Activated T-cell treated with anti-CD3 and anti-CD28 coated beads for 48 hours (primary cell): ENCODE results near the gene BRSK1.

Source experiments
- DNase-seq: peaks from one replicate; pipeline ENCODE4 v3.0.0-alpha.2; 2020; ENCODE audit warnings: low read depth

BRSK1 gene

DNA sequence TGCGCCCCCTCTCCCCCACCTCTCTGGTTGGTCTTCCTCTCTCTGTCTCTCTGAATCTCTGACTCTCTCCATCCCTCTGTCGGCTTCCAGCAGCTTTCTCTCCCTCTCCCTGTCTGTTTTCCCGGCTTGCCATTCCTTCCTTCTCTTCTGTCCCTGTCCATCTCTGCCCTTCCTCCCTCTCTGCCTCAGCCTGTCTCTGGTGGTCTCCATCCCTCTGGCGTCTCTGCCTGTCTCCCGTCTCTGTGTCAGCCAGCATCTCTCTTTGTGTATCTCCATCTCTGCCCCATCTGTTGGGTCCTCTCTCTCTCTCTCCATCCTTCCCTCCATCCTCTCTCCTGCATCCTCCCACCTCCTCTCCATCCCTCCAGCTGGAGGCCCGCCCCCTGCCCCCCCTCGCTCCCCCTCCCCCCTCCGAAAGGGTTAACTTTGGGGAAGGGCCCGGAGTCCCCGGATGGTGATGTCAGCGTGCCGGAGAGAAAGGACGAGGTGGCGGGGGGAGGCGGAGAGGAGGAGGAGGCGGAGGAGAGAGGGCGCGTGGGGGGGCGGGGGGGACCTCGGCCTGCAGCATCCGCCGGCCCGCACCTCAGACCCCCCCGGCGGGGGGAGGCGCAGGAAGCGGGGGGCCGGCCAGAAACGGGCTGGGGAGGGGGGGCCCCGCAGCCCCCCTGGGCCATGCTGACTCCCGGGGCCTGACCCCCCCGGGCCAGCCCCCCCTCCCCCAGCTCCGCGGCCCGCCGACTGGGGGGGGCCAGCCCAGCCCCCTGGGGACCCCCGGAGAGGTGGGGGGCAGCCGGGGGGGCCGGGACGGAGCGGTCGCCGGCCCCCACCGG lies at the start of gene BRSK1:
BRSK1 (plus strand) TSS at position 450 of the 830 bp plus-strand sequence. CDS start 446 bp downstream, outside the sequence.
- peak; percentile 30 for DNase-seq

DNA sequence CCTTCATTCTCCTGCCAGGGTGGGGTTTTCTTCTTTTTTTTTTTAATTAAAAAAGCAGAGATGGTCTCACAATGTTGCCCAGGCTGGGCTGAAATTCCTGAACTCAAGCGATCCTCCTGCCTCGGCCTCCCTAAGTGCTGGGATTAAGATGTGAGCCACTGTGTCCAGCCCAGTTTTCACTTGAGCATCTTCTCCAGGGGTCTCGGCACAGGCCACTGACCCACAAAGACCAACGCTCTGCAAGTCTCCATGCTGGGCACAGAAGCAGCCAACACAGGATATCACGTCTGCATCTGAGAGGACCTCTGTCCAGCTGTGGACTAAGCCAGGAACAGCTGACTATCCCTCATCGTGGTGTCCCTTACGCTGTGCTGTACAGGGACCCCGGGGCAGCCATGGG lies 45.8 kb upstream of the BRSK1 start:
- DNase-seq = no peak

DNA sequence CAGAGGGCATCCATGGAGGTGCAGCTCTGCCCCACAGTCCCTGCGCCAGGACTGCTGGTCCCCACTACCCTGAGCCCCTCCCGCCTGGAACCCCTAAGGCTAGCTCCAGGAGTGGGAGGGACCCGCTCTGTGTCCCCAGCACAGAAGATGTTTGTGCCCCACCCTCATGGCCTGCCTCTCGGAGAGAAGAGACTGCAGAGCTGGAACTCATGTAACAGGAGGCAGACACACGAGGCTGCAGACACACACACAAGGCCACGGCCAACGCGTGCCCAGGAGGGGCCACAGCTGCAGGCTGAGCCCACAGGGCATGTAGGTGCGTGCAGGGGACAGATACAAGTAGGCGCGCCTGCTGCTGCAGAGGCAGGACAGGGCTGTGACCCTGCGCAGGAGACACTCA lies 44.8 kb upstream of the BRSK1 start:
- no peak for DNase-seq

DNA sequence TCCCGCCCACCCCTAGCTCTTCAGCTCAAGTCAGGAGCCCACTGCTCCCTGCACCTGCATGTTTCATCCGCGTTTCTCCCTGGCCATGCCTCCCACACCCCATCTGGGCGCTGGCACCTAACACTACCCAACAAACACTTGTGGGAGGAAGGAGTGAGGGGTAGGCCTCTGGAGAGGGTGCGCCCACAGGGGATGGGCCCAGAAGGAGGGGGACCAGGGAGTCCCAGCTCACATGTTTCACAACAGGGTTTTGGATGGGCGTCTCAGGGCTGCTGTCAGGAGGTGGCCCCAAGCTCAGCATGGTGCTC lies 43.1 kb upstream of the BRSK1 start:
- DNase-seq = no peak

DNA sequence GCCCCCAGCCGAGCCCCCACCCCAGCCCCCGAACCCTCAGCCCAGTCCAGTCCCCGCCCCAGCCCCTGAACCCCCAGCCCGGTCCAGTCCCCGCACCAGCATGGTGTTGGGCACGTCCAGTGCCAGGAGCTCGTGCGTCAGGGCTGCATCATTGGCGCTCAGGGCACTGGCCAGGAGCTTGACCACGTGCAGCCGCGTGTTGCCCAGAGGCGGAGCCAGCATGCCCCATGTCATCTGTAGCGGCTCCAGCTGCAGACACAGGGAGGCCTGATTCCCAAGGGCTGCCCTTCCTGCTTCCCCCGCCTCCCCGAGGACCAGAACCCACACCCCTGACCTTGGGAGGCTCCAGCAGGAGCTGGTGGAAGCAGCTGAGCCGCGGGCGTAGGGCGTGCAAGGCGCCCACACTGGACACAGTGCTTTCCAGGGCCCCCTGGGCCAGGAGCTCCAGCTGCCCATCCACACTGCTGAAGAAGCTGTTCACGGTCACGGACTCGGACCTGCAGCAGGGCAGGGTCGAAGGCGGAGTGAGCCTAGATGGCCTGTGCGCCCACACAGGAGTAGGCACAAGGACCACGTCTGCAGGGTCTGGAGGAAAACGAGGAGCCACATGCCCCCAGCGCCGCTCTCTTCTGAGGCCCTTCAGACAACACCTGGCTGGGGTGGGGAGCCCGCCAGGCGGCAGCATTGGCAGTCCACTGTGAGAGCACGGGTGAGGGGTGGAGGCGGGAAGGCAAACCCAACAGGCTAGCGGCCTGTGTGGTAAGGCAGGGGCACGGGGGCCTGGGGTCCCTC lies 42.5 kb upstream of the BRSK1 start:
- no peak for DNase-seq

DNA sequence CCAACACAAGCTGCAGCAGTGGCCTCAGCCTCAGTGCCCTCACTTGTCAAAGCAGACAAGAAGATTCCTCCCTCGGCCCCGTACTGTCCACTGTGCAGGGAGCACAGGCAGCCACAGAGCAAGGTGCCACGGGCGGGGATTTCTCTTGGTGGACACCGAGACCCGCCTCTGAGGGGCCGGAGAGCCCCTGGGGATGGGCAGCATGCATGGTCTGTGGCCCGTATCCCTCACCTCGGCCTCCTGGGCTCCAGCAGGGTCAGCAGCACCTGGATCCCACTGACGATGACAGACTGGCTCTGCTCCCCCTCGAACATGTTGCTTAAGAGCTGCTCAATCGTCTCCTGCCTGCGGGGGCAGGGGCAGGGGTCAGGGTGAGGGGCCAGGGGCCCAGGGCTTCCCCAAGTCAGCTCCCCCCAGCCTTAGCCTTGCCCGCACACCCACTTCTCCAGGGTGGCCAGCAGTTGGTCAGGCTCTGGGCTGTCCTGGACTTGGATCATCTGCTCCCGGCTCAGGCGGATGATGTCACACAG lies 41.8 kb upstream of the BRSK1 start:
- no peak for DNase-seq

DNA sequence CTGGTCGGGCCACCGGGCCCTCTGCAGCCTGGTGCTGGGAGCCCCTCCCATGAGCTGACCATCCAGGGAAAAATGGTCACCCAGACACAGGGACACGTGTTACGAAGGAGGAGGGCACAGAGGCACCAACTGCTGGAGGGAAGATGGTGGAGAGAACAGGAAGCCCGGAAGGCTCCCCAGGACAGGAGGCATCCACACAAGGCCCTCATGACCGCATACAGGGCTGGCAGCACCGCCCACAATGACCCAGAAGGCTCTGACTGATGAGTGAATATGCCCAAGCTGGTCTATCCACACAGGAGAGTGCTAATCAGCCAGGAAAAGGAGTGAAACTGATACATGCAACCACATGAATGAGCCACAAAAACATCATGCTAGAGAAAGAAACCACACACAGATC lies 41.3 kb upstream of the BRSK1 start:
- no peak for DNase-seq

DNA sequence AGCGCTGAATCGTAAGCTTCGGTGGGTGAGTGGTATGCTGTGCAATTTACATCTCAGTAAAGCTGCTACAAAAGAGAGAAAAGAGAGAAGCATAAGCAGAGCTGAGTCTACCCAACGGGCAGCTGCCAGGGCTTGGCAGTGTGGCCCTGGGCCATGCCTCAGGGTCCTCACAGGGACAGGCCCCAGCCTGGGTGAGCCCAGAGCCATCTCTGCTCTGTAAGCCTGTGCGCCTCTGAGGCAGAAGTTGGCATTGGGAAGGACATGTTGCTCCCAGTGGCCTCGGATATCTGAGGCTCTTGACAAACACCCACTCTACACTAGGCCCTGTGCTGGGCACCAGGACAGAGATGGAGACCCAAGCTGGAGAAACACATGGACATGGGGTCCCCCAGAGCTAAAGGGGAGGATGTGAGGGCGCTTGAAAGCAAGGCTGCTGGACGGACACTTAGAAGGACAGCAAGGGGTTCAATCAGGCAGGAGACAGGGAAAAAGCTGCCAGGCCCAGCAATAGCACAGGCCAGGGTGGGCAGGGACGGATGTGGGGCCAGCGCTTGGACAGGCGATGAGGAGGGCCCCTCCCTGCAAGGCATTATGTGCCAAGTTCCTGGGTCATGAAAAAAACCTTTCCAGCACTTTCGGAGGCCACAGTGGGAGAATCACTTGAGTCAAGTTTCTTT lies 39.7 kb upstream of the BRSK1 start:
- no peak for DNase-seq

DNA sequence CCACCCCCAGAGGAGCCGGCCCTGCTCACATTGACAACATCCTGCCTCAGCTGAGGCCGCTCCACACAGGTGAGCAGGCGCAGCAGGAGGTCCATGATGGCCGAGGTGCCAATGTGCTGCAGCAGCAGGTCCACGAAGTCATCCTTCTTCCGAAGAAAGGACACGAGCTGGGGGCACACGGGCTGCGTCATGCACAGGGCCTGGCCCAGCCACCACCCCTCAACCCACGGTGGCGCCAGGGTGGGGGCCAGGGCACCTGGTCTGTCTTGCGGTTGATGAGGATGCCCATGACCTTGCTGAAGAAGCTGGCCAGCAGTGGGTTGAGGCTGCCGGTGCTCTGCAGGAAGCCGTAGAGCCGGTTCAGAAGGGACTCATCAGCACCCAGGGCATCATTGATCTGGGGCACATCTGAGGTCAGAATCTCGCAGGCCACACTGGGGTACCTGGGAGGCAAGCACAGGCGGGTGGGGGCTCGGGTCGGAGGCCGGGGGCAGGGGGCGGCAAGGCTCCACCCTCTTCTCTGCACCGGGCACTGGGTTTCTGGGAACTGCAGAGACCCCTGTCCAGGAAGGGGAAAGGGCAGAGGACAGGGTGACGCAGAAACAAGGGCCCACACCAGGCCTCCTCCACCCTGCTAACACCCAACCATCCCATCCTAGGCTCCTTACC lies 38.4 kb upstream of the BRSK1 start:
- DNase-seq = no peak

DNA sequence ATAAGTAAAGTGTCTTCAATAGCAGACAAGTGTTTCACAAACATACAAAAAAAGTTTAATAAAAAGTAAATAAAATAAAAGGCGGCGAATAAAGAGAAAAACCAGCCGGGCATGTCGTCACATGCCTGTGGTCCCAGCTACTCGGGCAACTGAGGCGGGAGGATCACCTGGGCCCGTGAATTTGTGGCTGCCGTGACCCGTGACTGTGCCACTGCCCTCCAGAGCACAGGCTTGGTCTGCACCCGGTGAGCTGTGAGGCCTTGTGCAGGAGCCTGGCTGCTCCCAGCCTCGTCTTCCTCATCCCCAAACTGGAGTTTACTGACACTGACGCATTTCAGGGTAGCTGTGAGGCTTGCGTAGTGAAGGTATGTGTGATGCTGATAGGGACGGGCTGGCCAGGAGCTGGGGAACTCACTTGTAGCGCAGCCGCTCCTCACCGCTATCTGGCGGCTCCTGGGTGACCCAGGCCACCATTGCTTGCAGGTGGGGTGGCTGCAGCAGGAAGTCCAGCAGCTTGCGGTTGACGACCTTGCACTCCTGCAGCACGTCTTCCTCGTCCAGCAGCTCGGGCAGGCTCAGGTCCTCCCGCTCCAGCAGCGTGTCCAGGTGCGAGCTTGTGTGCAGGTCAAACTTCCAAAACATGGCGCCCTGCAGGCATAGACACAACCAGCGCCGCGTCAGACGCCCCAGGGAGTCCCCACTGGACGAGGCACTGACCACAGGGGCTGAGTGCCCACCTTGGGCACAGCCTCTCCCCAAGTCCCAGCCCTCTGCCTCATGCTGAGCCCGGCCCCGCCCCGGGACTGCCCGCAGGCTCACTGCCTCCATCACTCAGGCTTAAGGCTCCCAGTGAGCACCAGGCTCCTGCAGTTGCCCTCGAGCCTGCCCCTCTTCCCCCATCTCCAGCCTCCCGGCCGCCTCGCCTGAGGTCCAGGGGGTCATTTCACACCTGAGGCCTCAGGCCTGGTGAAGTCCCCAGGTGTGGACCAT lies 37.0 kb upstream of the BRSK1 start:
- DNase-seq = no peak

DNA sequence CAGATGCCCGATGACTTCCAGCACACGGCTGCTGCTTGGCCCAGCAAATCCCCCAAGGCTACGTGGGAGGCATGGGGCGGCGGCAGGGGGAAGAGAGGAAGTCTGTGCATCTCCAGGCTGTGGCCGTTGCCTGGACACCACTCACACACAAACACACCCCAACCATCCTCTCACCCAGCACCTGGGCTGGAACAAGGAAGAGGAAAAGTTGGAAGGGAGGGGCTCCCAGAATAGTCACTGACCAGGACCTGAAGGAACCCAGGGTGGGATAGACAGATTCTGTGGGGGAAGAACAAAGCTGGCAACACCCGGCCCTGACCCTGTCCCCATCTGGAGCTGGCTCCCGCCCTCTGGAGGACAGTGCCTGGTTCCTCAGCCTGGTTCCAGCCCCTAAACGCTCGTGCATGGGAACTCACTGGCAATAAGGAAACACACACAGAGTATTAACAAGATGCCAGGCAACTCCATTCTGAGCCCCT lies 36.1 kb upstream of the BRSK1 start:
- no peak for DNase-seq

DNA sequence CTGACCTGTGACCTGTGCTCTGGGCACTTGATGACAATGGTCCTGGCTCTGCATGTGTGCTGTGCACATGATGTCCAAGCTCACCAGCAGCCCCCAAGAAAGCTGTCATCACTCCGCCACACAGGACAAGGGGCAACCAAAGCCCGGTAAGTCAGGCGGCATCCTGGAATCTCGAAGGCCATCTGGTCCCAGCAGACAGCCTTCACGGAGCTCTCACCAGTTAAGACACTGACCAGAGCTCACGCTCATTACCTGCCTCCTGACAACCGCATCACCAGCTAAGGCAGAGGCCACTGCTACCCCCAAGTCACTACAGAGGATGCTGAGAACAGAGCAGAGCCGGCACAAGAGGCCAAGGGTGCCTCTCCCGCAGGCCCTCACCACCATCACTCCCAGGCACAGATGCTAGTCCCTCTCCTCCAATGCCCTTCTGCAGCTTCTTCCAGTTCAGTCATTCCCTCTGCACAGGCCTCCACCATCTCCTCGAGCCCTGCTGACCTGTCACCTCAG lies 35.6 kb upstream of the BRSK1 start:
- DNase-seq = no peak

DNA sequence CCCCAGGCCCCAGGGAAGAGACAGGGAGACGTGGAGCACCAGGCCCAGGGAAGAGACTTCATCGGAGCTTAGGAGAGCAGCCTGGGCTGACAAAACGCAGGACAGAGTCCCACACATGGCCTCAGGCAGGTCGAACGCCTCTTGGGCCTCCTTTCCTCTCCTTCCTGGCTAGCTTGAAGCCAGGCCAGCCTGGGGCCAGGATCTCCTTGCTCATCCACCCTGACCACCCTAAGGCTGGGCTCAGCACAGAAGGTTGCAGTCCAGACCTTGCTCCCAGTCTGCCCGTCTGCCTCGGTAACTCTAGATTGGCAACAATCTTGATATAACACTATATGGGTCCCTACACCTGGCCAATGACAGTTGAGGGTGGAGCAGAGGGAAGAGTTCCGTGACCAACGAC lies 35.1 kb upstream of the BRSK1 start:
- no peak for DNase-seq

DNA sequence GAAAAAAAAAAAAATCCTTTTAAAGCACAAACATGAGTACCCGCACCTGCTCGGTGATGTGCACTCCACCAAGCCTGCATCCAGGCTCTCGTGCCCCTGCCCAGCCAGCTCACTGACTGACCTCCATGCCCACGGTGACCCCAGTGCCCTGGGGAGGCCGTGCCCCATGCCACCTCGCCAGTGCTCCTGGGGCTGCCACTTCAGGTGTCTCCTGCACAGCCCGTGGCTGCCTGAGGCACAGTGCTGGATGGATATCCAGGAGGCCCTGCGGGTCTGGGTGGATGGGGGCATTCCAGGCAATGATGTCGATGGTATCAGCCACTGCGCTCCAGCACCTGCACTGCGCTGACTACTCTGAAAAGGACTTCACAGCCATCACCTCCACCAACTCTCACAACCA lies 34.0 kb upstream of the BRSK1 start:
- no peak for DNase-seq

DNA sequence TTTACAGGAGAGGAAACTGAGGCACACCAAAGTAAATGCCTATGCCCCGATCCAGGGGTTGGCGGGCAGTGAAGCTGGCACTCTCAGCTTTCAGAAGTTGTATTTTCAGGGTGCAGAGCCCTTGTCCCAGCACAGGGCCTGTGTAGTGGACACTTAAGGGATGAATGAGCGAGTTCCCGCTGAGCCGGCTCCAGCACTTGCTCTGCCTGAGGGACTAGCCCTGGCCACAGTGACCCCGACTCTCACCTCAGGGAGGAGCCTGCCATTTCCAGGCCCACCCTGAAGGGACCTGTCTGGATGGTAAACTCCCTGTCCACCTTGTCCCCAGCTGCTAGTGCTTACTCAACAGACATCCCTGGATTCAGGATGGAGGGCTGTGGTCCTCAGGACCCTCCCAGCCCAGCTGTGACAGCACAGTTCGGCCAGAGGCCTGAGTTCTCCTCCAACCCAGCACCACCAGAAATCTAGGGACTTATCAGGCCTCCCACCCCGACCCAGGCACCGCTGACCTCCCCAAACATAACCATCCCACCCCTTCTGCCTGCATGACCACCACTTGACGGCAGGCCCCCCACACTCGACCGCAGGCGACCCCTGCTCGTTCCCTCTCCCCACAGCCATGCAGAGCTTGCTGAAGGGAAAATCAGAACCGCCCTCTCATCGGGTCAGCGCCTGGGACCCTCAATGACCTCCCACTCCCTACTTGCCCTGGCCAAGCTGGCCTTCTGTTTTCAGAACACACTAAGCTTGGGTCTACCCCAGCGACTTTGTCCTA lies 33.3 kb upstream of the BRSK1 start:
- DNase-seq = no peak

DNA sequence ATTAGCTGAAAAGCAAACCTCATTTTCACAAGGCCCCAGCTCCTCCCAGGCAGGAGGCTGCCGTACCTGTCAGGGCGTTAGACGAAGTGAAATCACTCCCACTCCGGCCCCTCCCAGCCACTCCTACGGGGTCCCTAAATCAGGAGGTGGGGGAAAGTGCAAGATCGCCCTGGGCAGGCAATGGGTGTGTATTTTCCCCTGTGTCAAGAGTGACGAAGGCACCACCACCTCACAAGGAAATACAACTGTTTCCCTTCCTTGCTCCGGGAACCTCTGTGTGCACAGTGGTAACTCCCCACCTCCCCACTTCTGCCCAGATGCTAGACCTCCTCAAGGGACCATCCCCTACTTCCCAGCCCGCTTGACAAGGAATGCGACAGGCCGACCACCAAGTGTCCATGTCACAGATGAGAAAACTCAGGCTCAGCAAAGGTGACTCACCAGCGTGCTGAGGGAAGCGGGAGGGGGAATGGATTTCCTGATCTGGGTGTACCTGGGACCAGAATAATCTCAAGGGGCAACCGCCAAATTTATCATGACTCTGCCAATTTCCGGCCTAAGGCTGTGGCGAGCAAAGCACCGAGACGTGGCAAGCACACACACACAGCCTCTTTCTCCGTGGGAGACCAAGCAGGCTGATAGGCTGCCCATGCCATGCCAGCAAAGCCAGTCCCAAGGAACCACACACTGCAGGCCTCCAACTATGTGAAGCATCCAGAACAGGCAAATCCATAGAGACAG lies 32.3 kb upstream of the BRSK1 start:
- DNase-seq = peak; percentile 38

DNA sequence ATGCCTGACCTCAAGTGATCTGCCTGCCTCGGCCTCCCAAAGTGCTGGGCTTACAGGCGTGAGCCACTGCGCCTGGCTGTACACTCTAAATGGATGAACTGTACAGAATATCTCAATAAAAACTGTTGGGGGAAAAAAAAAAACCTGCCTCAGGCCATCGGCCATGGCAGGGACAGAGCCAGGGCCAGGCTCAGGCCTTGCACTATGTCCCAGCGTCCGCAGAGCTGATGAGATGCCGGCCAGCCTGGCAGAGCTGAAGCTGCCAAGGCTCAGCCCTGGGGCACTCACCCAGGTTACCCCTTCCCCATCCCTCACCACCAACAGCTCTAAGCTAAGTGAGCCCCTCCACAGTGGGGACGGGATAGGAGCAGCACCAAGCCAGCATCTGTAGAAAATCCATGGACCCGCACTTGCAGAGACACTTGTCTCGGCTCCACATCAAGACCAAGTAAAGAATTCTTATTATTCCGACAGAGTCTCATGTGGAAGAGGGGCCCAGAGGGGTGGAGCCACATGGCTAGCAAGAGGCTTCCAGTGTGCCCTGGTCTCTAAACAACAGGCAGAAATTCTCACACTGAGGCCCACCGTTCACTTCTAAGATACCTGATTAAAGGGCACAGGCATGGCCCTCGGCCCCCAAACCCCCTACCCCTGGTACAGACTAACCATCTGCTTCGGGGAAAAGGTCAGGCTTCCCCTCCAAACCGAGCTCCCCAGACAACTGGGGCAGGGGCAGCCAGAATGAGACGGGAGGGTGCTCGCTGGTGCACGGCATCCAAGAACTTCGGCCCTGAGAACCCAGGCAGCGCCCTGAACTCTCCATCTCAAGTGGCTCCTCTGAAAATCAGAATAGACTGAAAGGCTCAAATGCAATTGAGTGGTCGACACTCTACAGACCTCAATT lies 30.8 kb upstream of the BRSK1 start:
- no peak for DNase-seq
